ACHN (cell line): ENCODE measurements around the gene TRDMT1.

Experiments
- DNase-seq: peaks from one replicate; pipeline ENCODE4 v3.0.0-alpha.2; 2015
- in situ Hi-C: cut with HindIII; loops from 2 replicates; pipeline ENCODE4 v1.10.0; 2017; ENCODE audit warnings: low sequenced_read_pairs, low pct_ligation_motif_present, low pct_unique_long_range_greater_than_20kb

Gene TRDMT1

GRCh38 chr10:17190602-17191001 is 10.9 kb downstream of the TRDMT1 start:
- in situ Hi-C loops, result no loop called here
- DNase-seq, result no peak

- no peak for DNase-seq
- in situ Hi-C loops, result no loop called here
These were observed 12.8 kb downstream of the TRDMT1 start for GRCh38 chr10:17188644-17189172.

GRCh38 chr10:17185873-17186272 is 15.6 kb downstream of the TRDMT1 start:
- DNase-seq, result no peak
- in situ Hi-C loops, result no loop called here

DNA sequence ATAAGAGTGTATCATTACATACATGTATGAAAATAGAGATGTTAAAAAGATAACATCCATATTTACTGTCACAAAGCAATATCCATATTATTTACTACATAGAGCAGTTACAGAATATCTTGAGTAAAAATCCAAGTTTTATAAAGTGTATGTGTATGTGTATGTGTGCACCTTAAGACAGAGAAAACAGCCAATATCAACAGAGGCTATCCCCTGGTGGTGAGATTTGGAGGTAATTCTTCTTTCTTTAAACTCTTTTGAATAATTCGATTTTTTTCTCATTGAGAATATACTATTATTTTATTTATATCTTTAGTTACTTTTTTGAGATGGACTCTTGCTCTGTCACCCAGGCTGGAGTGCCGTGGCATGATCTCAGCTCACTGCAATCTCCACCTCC is 18.4 kb downstream of the TRDMT1 start:
- DNase-seq, result no peak
- in situ Hi-C loops, result no loop called here

DNA sequence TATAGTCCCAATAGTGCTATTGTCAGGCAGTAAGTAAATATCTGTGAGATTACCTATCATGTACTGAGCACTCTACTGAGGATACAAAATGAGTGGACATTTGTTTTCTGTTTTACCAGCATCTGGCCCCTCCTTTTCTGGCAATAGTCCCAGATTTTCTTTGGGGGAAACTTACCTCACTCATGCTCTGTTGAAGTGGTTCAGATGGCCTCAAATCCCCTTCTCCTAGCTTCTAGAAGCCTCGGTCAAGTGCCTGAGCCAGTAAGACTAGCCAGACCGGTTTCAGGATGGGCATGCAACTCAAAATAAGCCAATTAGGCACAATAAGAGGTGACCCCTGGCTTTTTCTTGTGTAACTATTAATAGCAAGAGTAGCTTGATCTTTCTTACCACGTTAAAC is 19.7 kb downstream of the TRDMT1 start:
- DNase-seq, result no peak
- in situ Hi-C loops, result no loop called here

DNA sequence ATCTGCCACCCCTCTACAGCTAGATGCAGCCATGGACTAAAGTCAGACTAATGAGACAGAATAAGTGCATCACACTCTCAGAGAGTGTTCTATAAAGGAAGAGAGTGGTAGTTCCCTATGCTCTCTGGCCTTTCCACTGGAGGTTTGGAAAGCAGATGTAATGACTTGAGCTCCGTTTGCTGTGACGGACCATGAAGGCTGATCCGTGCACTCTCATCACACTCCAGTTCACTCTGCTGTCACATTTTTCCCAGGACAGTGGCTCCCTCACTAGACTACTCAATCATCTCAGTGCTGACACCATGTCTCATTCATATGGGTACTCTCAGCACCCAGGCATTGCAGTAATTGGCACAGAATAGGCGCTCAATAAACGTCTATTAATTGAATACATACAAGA is 20.4 kb downstream of the TRDMT1 start:
- no peak for DNase-seq
- in situ Hi-C loops, result no loop called here

DNA sequence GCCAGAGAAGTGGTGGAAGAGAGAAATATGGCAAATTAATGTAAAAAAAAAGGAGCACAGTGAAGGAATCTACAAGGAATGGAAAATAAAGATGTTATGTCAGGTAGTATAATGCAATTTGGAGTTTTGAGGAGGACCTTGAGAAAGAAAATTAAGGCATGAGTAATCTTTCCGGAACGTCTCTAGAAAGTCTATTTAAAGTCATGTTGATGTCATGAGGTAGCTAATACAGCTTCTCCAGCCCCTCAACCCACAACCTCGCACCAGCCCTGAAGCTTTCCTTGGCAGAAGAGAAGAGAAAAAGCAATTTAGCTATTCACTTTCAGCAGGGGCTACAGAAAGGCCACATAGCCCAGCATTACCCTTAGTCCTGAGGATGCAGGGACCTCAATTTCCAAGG is 22.5 kb downstream of the TRDMT1 start:
- no peak for DNase-seq
- in situ Hi-C loops, result no loop called here

- DNase-seq, result no peak
- in situ Hi-C loops, result no loop called here
These were observed 23.5 kb downstream of the TRDMT1 start for GRCh38 chr10:17178006-17178405.

GRCh38 chr10:17177014-17177413 is 24.5 kb downstream of the TRDMT1 start:
- no peak for DNase-seq
- in situ Hi-C loops, result no loop called here

- in situ Hi-C loops, result no loop called here
- no peak for DNase-seq
These were observed 25.4 kb downstream of the TRDMT1 start for GRCh38 chr10:17176091-17176490.

GRCh38 chr10:17175551-17175950 is 25.9 kb downstream of the TRDMT1 start:
- DNase-seq, result peak; percentile 59

GRCh38 chr10:17174626-17175025 is 26.8 kb downstream of the TRDMT1 start:
- DNase-seq, result peak; percentile 2

More at GRCh38 chr10:17175551-17175950, 25.9 kb downstream of the TRDMT1 start:
- in situ Hi-C loops, result no loop called here

DNA sequence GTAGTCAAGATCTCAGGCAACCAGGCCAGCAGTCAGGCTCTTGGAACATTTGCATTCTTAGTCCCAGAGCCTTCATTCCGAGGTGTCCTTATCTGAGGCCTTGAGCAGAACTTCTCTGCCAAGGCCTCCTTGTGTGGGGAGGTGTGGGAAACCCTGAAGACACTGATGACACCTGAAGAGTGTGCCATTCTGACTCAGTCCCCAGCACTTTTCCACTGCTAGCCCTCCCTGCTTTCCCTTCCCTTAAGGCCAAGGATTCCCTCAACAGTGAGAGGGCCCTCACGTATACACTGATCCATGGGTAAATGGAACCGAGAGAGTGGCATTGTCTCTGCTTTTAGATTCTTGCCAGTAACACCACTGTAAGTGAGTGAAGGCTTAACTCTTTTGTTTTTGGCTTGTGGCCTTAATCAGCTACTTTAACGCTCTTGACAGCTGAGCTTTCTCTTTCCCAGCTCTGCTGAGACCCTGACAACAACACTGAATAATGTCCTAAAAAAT is 30.3 kb downstream of the TRDMT1 start:
- DNase-seq, result no peak
- in situ Hi-C loops, result no loop called here

More at GRCh38 chr10:17174626-17175025, 26.8 kb downstream of the TRDMT1 start:
- in situ Hi-C loops, result no loop called here

- in situ Hi-C loops, result no loop called here
- no peak for DNase-seq
These were observed 31.7 kb downstream of the TRDMT1 start for GRCh38 chr10:17169803-17170202.

- no peak for DNase-seq
- in situ Hi-C loops, result no loop called here
These were observed 34.8 kb downstream of the TRDMT1 start for GRCh38 chr10:17166699-17167098.

- no peak for DNase-seq
- in situ Hi-C loops, result no loop called here
These were observed 38.6 kb downstream of the TRDMT1 start for GRCh38 chr10:17162828-17163227.

- in situ Hi-C loops, result no loop called here
- no peak for DNase-seq
These were observed 39.7 kb downstream of the TRDMT1 start for GRCh38 chr10:17161775-17162174.

DNA sequence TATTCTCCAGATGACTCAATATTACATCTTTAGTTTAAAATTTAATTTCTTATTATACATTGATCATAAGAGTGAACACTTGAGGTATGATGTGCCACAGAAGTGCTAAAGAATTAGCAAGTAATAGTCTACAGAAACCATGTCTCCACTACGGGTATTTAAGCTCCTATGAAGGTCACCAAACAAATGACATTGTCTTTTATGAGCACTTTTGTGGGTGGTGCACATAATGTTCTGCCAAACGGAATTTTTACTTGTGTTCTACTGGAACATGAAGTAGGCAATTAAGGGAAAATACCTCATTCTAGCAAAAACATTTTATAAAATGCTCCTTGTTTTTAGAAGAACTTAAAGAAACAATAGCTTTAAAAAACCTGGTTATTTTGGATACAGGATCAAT is 44.4 kb downstream of the TRDMT1 start:
- in situ Hi-C loops, result no loop called here
- no peak for DNase-seq

DNA sequence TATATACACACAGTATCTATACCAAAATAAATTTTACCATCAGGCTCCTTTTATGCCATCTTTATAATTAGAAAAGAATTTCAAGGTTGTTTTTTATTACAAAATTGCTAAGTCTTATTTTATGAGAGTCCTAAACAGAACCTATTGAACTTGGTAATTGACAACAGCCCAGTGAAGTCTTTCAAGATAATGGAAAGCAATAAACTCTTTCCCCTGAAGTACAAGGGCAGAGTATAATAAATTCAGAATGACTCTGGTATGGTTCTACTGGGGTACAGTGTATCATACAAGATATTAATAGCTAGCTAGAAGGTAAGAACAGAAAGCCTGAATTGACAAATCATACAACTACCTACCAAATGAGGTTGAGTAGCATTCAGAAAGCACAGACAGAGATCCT is 45.6 kb downstream of the TRDMT1 start:
- in situ Hi-C loops, result no loop called here
- no peak for DNase-seq

DNA sequence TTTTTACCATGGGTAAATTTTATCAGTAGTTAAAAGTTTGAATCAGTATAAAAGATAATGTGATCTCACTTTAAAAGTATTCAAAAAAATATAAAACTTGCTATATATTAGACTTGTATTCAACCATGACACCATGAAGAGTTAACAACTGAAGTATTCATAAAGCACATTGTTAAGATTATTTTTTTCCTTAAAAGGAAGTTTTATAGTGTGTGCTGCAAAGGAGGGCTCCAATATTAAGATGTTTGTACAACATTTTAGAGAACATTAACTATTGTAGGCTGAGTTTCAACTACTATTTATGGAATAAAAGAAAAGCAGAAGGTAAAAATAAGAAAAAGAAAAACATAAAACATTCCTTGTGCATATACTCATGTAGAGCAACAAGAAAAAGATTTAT is 47.4 kb downstream of the TRDMT1 start:
- no peak for DNase-seq
- in situ Hi-C loops, result no loop called here

DNA sequence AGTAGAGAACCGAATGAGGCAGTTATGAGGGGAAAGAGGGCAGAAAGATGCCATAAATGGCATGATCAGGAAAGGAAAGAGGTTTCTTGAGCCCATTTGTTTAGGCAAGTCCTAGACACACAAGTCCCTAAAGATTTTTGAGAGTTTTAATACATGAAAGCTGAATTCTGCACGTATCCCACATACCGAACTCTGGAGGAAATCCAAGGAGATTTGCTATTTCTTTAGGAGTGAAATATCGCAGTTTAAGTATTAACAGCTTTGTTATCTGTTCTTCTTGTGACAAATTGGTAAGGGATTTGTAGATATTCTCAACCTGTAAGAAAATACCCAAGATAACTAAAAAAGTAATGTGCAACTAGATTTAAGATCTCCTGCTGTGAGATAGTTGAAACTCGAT is 48.2 kb downstream of the TRDMT1 start:
- DNase-seq, result no peak
- in situ Hi-C loops, result no loop called here
